GM21367 (cell line): Measurements from ENCODE around the gene HOXA3.

Experiments
- ATAC-seq: cut with Tn5 transposase; IDR thresholded peaks from one replicate; pipeline ENCODE4 v1.9.1; 2021; ENCODE audit not compliant: unreplicated experiment

Gene HOXA3

GRCh38 chr7:27168265-27168947 is 16.0 kb upstream of the HOXA3 start:
- ATAC-seq = no peak

DNA sequence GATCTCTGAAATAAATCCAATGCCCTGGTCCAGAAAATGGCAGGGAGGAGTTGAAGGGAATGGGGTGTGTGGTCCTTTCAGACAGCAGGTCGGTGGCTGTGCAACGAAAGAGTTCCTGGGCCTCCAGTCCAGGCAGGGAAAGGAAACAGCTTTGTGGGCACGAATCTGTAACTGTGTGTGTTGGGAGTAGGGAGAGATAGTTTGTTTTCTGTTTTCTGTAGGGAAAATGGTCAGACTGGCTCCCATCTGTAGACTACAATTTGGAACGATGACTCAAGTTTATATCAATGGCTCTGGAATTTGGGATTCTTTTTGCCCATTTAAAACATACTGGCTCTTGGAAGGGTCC is 15.5 kb upstream of the HOXA3 start:
- ATAC-seq = no peak

GRCh38 chr7:27166531-27167505 is 14.4 kb upstream of the HOXA3 start:
- no peak for ATAC-seq

GRCh38 chr7:27165996-27166530 is 13.7 kb upstream of the HOXA3 start:
- ATAC-seq = no peak

DNA sequence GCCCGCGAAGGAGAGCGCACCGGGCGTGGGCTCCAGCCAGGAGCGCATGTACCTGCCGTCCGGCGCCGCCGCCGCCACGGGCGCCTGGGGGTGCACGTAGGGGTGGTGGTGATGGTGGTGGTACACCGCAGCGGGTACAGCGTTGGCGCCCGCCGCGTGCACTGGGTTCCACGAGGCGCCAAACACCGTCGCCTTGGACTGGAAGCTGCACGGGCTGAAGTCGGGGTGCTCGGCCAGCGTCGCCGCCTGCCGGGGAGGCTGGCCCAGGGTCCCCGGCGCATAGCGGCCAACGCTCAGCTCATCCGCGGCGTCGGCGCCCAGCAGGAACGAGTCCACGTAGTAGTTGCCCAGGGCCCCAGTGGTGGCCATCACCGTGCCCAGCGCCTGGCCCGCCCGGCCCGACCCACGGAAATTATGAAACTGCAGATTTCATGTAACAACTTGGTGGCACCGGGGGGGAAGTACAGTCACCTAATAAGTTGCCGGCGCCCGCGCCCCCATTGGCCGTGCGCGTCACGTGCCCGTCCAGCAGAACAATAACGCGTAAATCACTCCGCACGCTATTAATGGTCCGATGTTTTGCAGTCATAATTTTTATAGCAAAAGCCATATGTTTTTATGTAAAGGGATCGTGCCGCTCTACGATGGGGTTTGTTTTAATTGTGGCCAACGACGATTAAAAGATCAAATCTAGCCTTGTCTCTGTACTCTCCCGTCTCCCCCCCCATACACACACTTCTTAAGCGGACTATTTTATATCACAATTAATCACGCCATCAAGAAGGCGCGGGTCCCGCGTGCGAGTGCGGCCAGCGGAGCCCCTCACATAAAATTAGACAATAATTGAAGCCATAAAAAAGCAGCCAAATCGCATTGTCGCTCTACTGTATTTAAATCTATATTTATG is 13.0 kb upstream of the HOXA3 start, which contains the start of gene HOXA9:
HOXA9 (minus strand) TSS at position 449 of the 907 bp plus-strand sequence; CDS start at position 369, 80 bp downstream.
- ATAC-seq = no peak

GRCh38 chr7:27164367-27165088 is 12.1 kb upstream of the HOXA3 start:
- ATAC-seq = no peak

DNA sequence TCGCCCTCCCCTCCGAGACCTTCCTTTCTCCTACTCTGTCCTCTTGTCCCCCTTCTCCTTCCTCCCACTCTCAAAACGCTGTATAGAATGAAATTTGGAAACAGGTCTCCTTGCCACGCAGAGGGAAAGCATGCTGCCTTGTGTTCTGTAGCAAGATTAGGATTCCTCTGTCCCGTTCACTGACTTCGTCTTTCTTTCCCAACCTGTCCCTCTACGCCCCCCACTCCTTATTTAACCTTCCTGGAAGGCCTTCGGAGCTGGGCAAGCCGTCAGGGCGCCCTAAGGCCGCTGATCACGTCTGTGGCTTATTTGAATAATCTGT is 11.6 kb upstream of the HOXA3 start:
- no peak for ATAC-seq

DNA sequence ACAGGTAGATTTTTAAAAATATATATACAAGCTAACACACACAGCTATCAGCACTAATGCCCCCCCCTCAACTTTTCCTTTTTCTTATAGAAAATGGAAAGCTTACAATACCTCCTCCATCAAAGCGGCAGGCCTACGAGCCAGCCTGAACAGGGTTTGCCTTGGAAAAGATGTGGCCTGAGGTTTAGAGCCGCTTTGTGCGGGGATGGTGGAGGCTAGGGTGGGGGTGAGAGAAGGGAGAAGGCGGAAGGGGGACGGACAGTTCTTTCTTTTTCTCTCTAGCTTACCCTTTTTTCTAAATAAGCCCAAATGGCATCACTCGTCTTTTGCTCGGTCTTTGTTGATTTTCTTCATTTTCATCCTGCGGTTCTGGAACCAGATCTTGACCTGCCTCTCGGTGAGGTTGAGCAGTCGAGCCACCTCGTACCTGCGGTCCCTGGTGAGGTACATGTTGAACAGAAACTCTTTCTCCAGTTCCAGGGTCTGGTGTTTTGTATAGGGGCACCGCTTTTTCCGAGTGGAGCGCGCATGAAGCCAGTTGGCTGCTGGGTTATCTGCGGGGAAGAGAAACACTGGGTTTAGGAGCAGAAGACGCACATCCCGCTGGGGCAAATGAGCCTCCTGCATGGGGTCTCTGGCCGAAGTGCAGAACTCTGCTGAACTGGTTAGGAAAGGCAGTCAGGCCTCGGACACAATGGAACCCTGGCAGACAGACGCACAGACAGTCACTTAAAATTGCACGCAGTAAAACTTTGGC is 11.1 kb upstream of the HOXA3 start:
- ATAC-seq = no peak

- ATAC-seq = no peak
These were observed 10.3 kb upstream of the HOXA3 start for GRCh38 chr7:27162561-27163287.

- ATAC-seq = no peak
These were observed 9.6 kb upstream of the HOXA3 start for GRCh38 chr7:27161721-27162560.

DNA sequence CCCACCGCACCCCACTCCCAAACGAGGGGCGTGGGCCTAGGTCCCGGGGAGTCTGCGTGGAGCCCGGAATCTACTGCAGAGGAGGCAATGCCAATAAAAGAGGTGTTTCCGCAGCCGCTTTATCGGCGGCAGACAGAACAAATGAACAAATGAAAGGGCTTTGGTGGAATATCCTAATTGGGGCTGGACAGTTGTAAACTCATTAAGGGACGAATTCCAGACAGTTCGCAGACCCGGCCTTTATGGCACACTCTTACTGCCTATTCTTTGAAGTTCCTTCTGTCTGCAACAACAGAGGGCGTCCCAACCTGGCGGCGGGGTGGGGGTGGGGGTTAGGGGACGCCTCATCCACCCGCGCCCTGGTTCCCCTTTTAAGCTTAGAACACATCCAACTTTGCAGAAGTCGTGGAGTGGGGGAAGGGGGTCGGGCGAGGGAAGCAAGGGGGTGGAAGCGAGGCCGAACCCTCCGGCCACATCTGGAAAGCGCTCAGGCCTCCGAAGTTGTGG is 8.9 kb upstream of the HOXA3 start:
- ATAC-seq = no peak

DNA sequence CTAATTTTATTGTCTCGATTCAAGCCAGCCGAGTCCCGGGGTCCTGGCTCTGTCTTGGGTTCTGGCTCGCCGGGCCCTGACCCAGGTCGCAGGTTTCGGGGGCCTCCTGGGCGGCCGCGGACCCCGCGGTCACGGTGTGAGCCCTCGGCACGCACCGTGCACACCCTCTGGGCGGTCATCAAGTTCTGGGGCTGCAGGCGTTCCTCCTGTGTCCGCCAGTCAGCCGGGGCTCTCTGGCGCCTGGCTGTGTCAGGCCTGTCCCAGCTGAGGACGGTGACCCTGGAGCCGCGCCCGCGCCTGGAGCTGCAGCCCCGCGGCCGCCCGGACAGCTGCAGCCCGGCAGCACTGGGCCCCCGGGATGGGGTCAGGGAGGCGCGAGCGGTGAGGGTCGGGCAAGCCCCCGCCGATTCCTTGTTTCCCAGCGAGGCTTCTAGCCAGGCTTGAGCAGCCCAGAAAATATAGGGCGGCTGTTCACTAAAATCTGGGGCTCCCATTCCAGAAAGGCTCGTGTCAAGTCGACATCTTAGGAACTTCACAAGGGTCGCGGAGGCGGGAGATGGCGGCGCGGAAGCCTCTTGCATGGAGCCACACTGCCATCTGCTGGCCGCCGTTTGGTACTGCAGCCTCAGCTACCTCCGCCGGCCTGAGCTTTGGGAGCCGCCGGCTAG is 8.3 kb upstream of the HOXA3 start:
- ATAC-seq = no peak

DNA sequence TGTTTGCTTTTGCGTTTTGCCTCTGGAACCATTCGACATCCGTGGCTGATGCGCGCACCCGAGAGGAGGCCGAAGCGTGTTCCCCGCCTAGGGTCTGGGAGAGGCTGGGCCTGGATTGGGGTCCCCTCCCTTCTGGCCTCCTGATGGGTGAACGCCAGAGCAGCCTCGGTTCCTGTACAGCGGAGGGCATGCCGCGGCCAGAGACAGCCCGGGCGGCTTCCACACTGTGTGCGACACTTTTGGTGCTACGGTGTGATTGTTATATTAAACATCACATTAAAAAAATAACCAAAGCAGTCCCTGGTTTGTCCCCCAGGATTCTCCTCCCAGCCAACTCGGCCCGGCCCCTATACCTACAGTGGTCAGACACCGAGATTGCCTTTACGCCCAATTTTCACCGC is 7.8 kb upstream of the HOXA3 start:
- ATAC-seq = no peak

DNA sequence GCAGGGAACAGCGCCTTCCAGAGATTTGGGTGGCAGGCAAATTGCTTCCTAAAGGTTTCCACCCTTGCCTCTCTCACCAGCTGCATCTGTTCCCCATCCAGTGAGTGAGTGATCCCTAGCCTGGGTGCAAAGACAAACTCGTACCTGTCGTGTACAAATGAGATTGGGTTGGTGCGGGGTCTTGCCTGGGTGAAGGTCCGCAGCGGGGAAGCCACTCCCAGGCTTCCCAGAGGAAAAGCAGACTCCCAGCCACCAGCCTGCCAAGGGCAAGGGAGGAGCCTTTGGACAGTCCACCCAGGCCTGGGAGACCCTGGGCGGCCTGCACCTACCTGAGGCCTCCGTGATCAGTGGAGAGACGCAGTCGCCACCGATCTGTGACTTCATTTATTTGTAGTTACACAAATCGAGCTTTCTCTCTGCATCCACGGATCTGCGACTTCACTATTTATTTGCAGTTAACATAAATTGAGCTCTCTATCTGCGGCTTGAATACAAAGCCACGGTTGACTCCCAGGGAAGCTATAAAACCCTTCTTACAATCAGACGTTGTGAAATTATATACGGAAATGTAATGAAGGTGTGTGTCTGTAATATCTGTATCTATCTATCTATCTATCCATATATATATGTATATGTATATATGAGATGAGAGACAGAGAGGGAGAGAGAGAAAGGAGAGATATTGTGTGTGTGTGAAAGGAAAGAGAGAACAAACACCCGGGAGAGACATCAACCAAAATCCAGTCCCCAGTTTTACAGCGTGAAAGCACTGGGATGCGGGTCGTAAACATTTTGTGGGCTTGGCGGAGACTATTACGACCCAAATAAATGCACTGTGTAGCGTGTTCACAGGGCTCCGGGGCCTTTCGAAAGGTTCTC is 7.1 kb upstream of the HOXA3 start:
- ATAC-seq = no peak

- no peak for ATAC-seq
These were observed 6.3 kb upstream of the HOXA3 start for GRCh38 chr7:27158436-27159265.
